Measurements from ENCODE around the gene IGFL3. TPM values are rescaled to one million over a fixed set of nuclear protein-coding genes. Genes with fewer than 3 reads are reported as not detected.
"Not testable (repeated sequence)": the region's sequence is repeated elsewhere in the genome, so short reads cannot be mapped to it uniquely, and the experiment has no call there.

Gene IGFL3
- not detected in 2 replicates for total RNA-seq (2014; rRNA removed; shearing (Covaris generic); ENCODE audit: low replicate concordance)

GRCh38 chr19:46124638-46125115 lies at the start of gene IGFL3:
IGFL3 (minus strand) TSS chr19:46124688; CDS start chr19:46124649, 39 bp downstream.
- no peaks in the 10 kb centered on the region for H3K27me3 ChIP-seq (ENCODE audit: low read length)
- no peak within 1 kb of the TSS for H3K9ac ChIP-seq (ENCODE audit: low read length)
- no peak within 1 kb of the TSS for H3K4me3 ChIP-seq (ENCODE audit: low read length)
- no peak within 1 kb of the TSS for H3K27ac ChIP-seq (ENCODE audit: low read length)
- H3K9me2 ChIP-seq (replicated peaks; ENCODE audit: insufficient read depth, low read length), result no peaks in the 10 kb centered on the region
- no peaks in the 10 kb centered on the region for H3K9me3 ChIP-seq (ENCODE audit: low read length)
- H3K36me3 ChIP-seq (ENCODE audit: insufficient read depth, low read length), result no peaks in the 10 kb centered on the region
- DNase-seq, result peak; percentile 61
- H3K4me2 ChIP-seq (ENCODE audit: low read depth, low read length, poor library complexity, severe bottlenecking), result no peak within 1 kb of the TSS
- no peak within 1 kb of the TSS for H2AFZ ChIP-seq (ENCODE audit: low read length)
- H4K20me1 ChIP-seq (ENCODE audit: insufficient read depth, low read depth, low read length), result no peaks in the 10 kb centered on the region
- no peaks in the 10 kb centered on the region for H3K4me1 ChIP-seq (ENCODE audit: low read length)
- no peaks in the 10 kb centered on the region for H3K79me2 ChIP-seq (ENCODE audit: low read length)

DNA sequence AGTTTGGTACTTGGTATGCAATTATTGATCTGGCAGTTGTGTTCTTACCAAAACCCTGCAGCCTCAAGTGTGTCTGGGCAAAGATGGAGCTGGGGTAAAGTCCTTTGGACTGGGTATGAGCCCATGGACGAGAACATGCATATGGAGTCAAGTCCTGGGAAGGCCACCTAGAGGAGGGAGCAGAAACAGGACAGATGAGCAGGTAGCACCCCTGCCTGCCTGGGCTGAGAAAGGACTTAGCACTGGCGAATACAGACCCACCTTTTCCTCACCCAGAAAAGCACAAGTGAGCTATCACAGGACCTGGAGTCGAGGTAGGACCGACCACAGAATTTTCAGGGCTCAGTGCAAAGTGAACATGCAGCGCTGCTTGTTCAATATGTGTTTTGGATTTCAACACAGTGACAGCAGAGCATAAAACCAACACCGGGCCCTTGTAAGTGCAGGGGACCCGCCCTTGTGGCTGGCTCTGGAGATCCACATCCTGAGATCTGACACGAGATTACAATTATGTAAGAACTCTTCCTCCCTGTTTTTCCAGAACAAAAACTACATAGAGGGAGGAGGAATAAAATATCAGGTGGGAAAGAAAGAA lies 49.5 kb upstream of the IGFL3 start:
- no peaks in the 10 kb centered on the region for H4K20me1 ChIP-seq (ENCODE audit: insufficient read depth, low read depth, low read length)
- H3K9me2 ChIP-seq (replicated peaks; ENCODE audit: insufficient read depth, low read length), result no peaks in the 10 kb centered on the region
- no peak overlapping the region for H3K27ac ChIP-seq (ENCODE audit: low read length)
- no peak for DNase-seq
- no peaks in the 10 kb centered on the region for H3K36me3 ChIP-seq (ENCODE audit: insufficient read depth, low read length)
- no peaks in the 10 kb centered on the region for H3K9me3 ChIP-seq (ENCODE audit: low read length)
- no peaks in the 10 kb centered on the region for H3K27me3 ChIP-seq (ENCODE audit: low read length)
- H3K79me2 ChIP-seq (ENCODE audit: low read length), result no peaks in the 10 kb centered on the region
- H3K9ac ChIP-seq (ENCODE audit: low read length), result no peak overlapping the region
- no peak overlapping the region for H3K4me2 ChIP-seq (ENCODE audit: low read depth, low read length, poor library complexity, severe bottlenecking)
- H3K4me3 ChIP-seq (ENCODE audit: low read length), result no peak overlapping the region
- no peaks in the 10 kb centered on the region for H3K4me1 ChIP-seq (ENCODE audit: low read length)
- H2AFZ ChIP-seq (ENCODE audit: low read length), result no peak overlapping the region

DNA sequence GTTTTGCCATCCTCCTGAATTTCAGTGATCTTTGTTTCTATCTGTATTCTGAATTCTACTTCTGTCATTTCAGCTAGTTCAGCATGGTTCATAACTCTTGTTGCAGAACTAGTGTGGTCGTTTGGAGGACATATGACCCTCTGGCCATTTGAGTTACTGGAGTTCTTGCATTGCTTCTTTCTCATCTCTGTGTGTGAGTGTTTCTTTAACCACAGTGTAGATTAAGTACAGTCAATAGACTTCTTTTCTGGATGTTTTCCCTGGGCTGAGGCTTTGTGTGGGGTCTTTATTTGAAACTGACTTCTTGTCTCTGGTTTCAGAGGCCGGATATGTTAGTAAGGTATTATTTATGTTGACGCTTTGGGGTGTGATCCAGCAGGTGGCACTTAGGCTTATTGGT lies 38.2 kb upstream of the IGFL3 start:
- no peaks in the 10 kb centered on the region for H3K27me3 ChIP-seq (ENCODE audit: low read length)
- no peaks in the 10 kb centered on the region for H3K4me1 ChIP-seq (ENCODE audit: low read length)
- no peak for DNase-seq
- no peaks in the 10 kb centered on the region for H3K9me2 ChIP-seq (replicated peaks; ENCODE audit: insufficient read depth, low read length)
- no peak overlapping the region for H3K4me3 ChIP-seq (ENCODE audit: low read length)
- no peak overlapping the region for H3K4me2 ChIP-seq (ENCODE audit: low read depth, low read length, poor library complexity, severe bottlenecking)
- H4K20me1 ChIP-seq (ENCODE audit: insufficient read depth, low read depth, low read length), result no peaks in the 10 kb centered on the region
- no peaks in the 10 kb centered on the region for H3K79me2 ChIP-seq (ENCODE audit: low read length)
- H3K9ac ChIP-seq (ENCODE audit: low read length), result no peak overlapping the region
- H3K27ac ChIP-seq (ENCODE audit: low read length), result no peak overlapping the region
- H3K9me3 ChIP-seq (ENCODE audit: low read length), result no peaks in the 10 kb centered on the region
- no peaks in the 10 kb centered on the region for H3K36me3 ChIP-seq (ENCODE audit: insufficient read depth, low read length)
- no peak overlapping the region for H2AFZ ChIP-seq (ENCODE audit: low read length)

- H3K9me3 ChIP-seq (ENCODE audit: low read length); H3K4me3 ChIP-seq (ENCODE audit: low read length); H3K9me2 ChIP-seq (replicated peaks; ENCODE audit: insufficient read depth, low read length); H3K4me1 ChIP-seq (ENCODE audit: low read length); DNase-seq; H3K79me2 ChIP-seq (ENCODE audit: low read length); H3K4me2 ChIP-seq (ENCODE audit: low read depth, low read length, poor library complexity, severe bottlenecking); H3K9ac ChIP-seq (ENCODE audit: low read length); H3K27ac ChIP-seq (ENCODE audit: low read length); H3K27me3 ChIP-seq (ENCODE audit: low read length); H4K20me1 ChIP-seq (ENCODE audit: insufficient read depth, low read depth, low read length); H2AFZ ChIP-seq (ENCODE audit: low read length); H3K36me3 ChIP-seq (ENCODE audit: insufficient read depth, low read length): not testable (repeated sequence)
These were observed 37.3 kb upstream of the IGFL3 start for GRCh38 chr19:46161642-46162257.

GRCh38 chr19:46160233-46160775 lies 35.8 kb upstream of the IGFL3 start:
- Histone ChIP-seq H3K4me2 (ENCODE audit: low read depth, low read length, poor library complexity, severe bottlenecking) (no peak overlapping the region), H3K4me3 (ENCODE audit: low read length) (no peak overlapping the region), H3K9ac (ENCODE audit: low read length) (no peak overlapping the region), H3K79me2 (ENCODE audit: low read length) (no peaks in the 10 kb centered on the region), H3K9me3 (ENCODE audit: low read length) (no peaks in the 10 kb centered on the region), H3K36me3 (ENCODE audit: insufficient read depth, low read length) (no peaks in the 10 kb centered on the region), H2AFZ (ENCODE audit: low read length) (no peak overlapping the region), H3K27ac (ENCODE audit: low read length) (no peak overlapping the region), H3K4me1 (ENCODE audit: low read length) (no peaks in the 10 kb centered on the region), H3K9me2 (replicated peaks; ENCODE audit: insufficient read depth, low read length) (no peaks in the 10 kb centered on the region), H4K20me1 (ENCODE audit: insufficient read depth, low read depth, low read length) (no peaks in the 10 kb centered on the region), H3K27me3 (ENCODE audit: low read length) (no peaks in the 10 kb centered on the region)
- no peak for DNase-seq

DNA sequence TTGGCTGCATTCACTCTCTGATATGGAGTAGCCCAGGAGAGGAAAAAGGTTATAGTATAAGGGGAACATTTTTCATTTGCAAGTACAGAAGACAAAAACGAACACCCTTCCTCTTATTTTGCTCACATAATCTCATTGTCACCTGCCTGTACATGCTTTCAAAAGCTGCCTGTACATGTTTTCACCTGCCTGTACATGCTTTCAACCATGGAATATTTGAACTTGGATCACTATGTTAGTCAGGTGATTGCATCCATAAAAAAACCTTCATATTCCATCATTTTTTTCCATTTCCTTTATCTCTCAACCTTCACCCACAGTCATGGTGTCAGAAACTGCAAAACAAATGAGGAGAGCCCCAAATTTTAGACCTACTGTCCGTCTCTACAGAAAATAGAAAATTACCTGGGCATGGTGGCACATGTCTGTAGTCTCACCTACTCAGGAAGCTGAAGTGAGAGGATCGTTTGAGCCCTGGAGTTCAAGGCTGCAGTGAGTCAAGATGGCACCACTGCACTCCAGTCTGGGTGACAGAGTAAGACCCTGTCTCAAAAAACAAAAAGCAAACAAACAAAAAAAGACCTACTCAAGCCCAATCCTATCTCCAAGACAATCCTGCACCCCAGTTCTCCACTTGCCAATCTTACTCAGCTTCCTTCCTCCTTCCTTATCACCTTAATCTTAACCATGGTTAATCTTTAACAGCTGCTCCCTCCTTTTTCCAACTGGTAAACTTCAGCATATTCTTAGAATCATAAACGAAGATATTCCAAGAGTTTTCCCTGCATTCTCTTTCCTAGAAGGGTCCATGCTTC lies 35.1 kb upstream of the IGFL3 start:
- H3K9me3 ChIP-seq (ENCODE audit: low read length), result no peaks in the 10 kb centered on the region
- no peak overlapping the region for H3K9ac ChIP-seq (ENCODE audit: low read length)
- no peak overlapping the region for H3K4me2 ChIP-seq (ENCODE audit: low read depth, low read length, poor library complexity, severe bottlenecking)
- H3K4me1 ChIP-seq (ENCODE audit: low read length), result no peaks in the 10 kb centered on the region
- H3K4me3 ChIP-seq (ENCODE audit: low read length), result no peak overlapping the region
- no peak overlapping the region for H3K27ac ChIP-seq (ENCODE audit: low read length)
- no peaks in the 10 kb centered on the region for H3K36me3 ChIP-seq (ENCODE audit: insufficient read depth, low read length)
- H3K27me3 ChIP-seq (ENCODE audit: low read length), result no peaks in the 10 kb centered on the region
- H2AFZ ChIP-seq (ENCODE audit: low read length), result no peak overlapping the region
- no peaks in the 10 kb centered on the region for H3K9me2 ChIP-seq (replicated peaks; ENCODE audit: insufficient read depth, low read length)
- H3K79me2 ChIP-seq (ENCODE audit: low read length), result no peaks in the 10 kb centered on the region
- DNase-seq, result no peak
- no peaks in the 10 kb centered on the region for H4K20me1 ChIP-seq (ENCODE audit: insufficient read depth, low read depth, low read length)

DNA sequence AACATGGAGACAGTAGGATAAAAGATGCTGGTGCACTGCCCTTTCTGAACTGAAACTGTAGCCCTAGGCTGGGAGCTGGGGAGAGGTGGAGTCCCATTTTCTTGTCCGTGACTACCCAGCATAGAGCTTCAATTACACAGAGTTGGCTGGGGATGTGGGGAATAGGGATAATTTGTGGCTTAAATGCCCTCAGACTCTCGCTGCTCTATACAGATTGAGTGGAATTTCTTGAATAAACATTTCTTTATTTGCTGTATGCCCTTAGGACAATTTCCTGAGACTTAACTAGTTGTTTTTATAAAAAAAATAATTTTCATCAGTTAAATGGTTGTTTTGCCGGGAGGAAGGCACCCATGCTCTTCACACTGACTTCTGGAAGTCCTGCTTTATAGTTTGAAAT lies 30.7 kb upstream of the IGFL3 start:
- H4K20me1 ChIP-seq (ENCODE audit: insufficient read depth, low read depth, low read length), result no peaks in the 10 kb centered on the region
- DNase-seq, result no peak
- H3K9me3 ChIP-seq (ENCODE audit: low read length), result no peaks in the 10 kb centered on the region
- H3K9ac ChIP-seq (ENCODE audit: low read length), result no peak overlapping the region
- H3K79me2 ChIP-seq (ENCODE audit: low read length), result no peaks in the 10 kb centered on the region
- H3K36me3 ChIP-seq (ENCODE audit: insufficient read depth, low read length), result no peaks in the 10 kb centered on the region
- no peak overlapping the region for H3K4me3 ChIP-seq (ENCODE audit: low read length)
- no peaks in the 10 kb centered on the region for H3K4me1 ChIP-seq (ENCODE audit: low read length)
- H3K27ac ChIP-seq (ENCODE audit: low read length), result no peak overlapping the region
- H3K9me2 ChIP-seq (replicated peaks; ENCODE audit: insufficient read depth, low read length), result no peaks in the 10 kb centered on the region
- no peak overlapping the region for H3K4me2 ChIP-seq (ENCODE audit: low read depth, low read length, poor library complexity, severe bottlenecking)
- H2AFZ ChIP-seq (ENCODE audit: low read length), result no peak overlapping the region
- H3K27me3 ChIP-seq (ENCODE audit: low read length), result no peaks in the 10 kb centered on the region

DNA sequence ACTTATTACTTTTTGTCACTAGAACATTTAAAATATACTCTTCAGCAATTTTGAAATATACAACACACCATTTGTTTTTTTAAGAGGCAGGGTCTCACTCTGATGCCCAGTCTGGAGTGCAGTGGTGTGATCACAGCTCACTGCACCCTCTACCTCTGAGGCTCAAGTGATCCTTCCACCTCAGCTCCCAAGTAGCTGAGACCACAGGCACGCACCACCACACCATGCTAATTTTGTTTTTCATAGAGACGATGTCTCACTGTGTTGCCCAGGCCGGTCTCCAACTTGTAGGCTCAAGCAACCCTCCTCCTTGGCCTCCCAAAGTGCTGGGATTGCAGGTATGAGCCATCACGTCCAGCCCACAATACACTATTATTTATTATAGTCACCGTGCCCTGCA lies 26.1 kb upstream of the IGFL3 start:
- no peaks in the 10 kb centered on the region for H3K4me1 ChIP-seq (ENCODE audit: low read length)
- no peaks in the 10 kb centered on the region for H3K9me2 ChIP-seq (replicated peaks; ENCODE audit: insufficient read depth, low read length)
- no peak overlapping the region for H2AFZ ChIP-seq (ENCODE audit: low read length)
- H3K36me3 ChIP-seq (ENCODE audit: insufficient read depth, low read length), result no peaks in the 10 kb centered on the region
- H3K79me2 ChIP-seq (ENCODE audit: low read length), result no peaks in the 10 kb centered on the region
- H3K4me3 ChIP-seq (ENCODE audit: low read length), result no peak overlapping the region
- no peak overlapping the region for H3K9ac ChIP-seq (ENCODE audit: low read length)
- no peaks in the 10 kb centered on the region for H4K20me1 ChIP-seq (ENCODE audit: insufficient read depth, low read depth, low read length)
- H3K4me2 ChIP-seq (ENCODE audit: low read depth, low read length, poor library complexity, severe bottlenecking), result no peak overlapping the region
- DNase-seq, result no peak
- H3K9me3 ChIP-seq (ENCODE audit: low read length), result no peaks in the 10 kb centered on the region
- H3K27me3 ChIP-seq (ENCODE audit: low read length), result no peaks in the 10 kb centered on the region
- H3K27ac ChIP-seq (ENCODE audit: low read length), result no peak overlapping the region

All from Karpas-422 (cell line).